Endothelial cell of umbilical vein (primary cell): ENCODE measurements around the gene PYY.

ENCODE experiments used
- EZH2 ChIP-seq: IDR thresholded peaks from 2 replicates; pipeline ENCODE4 v1.6.1; 2012; ENCODE audit warnings: borderline replicate concordance, low read depth, mild to moderate bottlenecking, moderate library complexity, low read length, inconsistent platforms; ENCODE audit not compliant: severe bottlenecking
- FOS ChIP-seq: IDR thresholded peaks from 2 replicates; pipeline ENCODE4 v1.6.1; 2011; ENCODE audit warnings: mild to moderate bottlenecking, low read length, moderate library complexity, borderline replicate concordance; ENCODE audit not compliant: insufficient read depth
- GATA2 ChIP-seq: IDR thresholded peaks from 2 replicates; pipeline ENCODE4 v1.7.0; 2011; ENCODE audit warnings: low read depth, mild to moderate bottlenecking, moderate library complexity, mixed read lengths, low read length; ENCODE audit not compliant: insufficient read length, insufficient read depth
- JUN ChIP-seq: IDR thresholded peaks from 2 replicates; pipeline ENCODE4 v1.6.1; 2011; ENCODE audit warnings: borderline replicate concordance, low read depth; ENCODE audit not compliant: insufficient read length, insufficient read depth
- MYC ChIP-seq: IDR thresholded peaks from one replicate; pipeline ENCODE4 v1.6.1; 2011; ENCODE audit warnings: mild to moderate bottlenecking, low read depth, low read length
- POLR2A ChIP-seq: IDR thresholded peaks from 2 replicates; pipeline ENCODE4 v1.6.1; 2012; ENCODE audit warnings: low read depth, mild to moderate bottlenecking, control low read depth, low read length
- POLR2AphosphoS5 ChIP-seq: IDR thresholded peaks from 2 replicates; pipeline ENCODE4 v1.6.1; 2012; ENCODE audit warnings: low read depth, mild to moderate bottlenecking, control low read depth, low read length, moderate library complexity; ENCODE audit not compliant: insufficient read depth
- TF ChIP-seq, protein P1 (sequence below), 2 donors: IDR thresholded peaks; 1 replicate in 1 of 2; 2 replicates in 1 of 2; pipeline ENCODE4 v1.5.1; 2011; ENCODE audit warnings: low read length in 2 of 2, mild to moderate bottlenecking in 2 of 2, moderate library complexity in 2 of 2, control low read depth in 1 of 2, inconsistent platforms in 1 of 2, low read depth in 1 of 2; ENCODE audit not compliant: insufficient read depth in 1 of 2; ENCODE audit errors: extremely low read depth in 1 of 2
- TF ChIP-seq, protein P2 (sequence below): IDR thresholded peaks from 2 replicates; pipeline ENCODE4 v1.6.1; 2011; ENCODE audit not compliant: insufficient read depth, insufficient read length

DNA sequence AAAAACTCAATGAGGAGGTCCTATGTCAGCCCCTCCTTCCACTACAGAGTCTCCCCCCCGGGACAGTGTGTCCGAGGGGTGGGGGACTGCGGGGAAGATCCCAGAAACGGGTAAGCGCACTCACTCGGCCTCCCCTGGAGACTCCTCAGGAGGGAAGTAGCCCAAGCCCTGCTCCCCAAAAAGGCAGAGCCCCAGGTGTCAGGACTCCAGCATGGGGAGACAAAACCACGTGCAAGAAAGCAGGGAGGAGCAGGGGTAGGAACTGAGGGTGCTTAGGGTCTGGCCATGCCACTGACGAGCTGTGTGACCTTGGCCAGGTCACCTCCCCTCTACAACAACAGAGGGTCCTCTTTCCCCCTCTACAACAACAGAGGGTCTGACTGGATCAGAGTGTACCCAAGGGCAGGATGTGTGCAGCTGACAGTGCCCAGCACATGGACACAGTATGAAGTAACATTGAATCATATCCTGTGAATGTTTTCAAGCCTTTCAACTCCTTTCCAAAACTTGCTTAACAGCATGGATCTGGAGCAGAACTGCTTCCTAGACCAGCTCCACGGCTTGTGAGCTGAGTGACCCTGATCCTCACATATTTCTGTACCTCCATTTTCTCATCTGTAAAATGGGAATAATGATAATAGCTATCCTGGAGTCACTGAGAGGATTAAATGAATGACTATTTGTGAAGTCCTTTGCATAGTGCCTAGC, 48.6 kb upstream of the PYY start:
- TF ChIP-seq, protein P1, sequence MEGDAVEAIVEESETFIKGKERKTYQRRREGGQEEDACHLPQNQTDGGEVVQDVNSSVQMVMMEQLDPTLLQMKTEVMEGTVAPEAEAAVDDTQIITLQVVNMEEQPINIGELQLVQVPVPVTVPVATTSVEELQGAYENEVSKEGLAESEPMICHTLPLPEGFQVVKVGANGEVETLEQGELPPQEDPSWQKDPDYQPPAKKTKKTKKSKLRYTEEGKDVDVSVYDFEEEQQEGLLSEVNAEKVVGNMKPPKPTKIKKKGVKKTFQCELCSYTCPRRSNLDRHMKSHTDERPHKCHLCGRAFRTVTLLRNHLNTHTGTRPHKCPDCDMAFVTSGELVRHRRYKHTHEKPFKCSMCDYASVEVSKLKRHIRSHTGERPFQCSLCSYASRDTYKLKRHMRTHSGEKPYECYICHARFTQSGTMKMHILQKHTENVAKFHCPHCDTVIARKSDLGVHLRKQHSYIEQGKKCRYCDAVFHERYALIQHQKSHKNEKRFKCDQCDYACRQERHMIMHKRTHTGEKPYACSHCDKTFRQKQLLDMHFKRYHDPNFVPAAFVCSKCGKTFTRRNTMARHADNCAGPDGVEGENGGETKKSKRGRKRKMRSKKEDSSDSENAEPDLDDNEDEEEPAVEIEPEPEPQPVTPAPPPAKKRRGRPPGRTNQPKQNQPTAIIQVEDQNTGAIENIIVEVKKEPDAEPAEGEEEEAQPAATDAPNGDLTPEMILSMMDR (IDR thresholded peaks at IDR 0.05; ENCODE audit: extremely low read depth in 1 of 2, insufficient read depth in 1 of 2, low read depth in 1 of 2, low read length in 2 of 2) = no peak
- TF ChIP-seq EZH2 (no peak), POLR2AphosphoS5 (peak; percentile 88), JUN (peak; percentile 80), POLR2A (peak; percentile 49), FOS (peak; percentile 90), MYC (peak; percentile 97), GATA2 (peak; percentile 59)
- TF ChIP-seq, protein P2, sequence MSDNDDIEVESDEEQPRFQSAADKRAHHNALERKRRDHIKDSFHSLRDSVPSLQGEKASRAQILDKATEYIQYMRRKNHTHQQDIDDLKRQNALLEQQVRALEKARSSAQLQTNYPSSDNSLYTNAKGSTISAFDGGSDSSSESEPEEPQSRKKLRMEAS = no peak
